GM10248 (cell line): ENCODE measurements around the gene ZBTB43.
"Not testable (repeated sequence)": the region's sequence is repeated elsewhere in the genome, so short reads cannot be mapped to it uniquely, and the experiment has no call there.

Source experiments
- CTCF ChIA-PET: fragments of 300-600 bp; sonication (Branson Sonifier 250); formaldehyde crosslinking; extraction: SDS; loops from one replicate; lab custom pipeline; 2021; ENCODE audit warnings: antibody characterized with exemption; lab: Yijun Ruan, JAX
- POLR2A ChIA-PET: fragments of 350-650 bp; sonication (Branson Sonifier 250); formaldehyde crosslinking; extraction: SDS; loops from one replicate; lab custom pipeline; 2020; ENCODE audit warnings: antibody characterized with exemption; lab: Yijun Ruan, JAX
- DNase-seq: peaks from one replicate; pipeline ENCODE4 v3.0.0; 2012; ENCODE audit errors: extremely low spot score
- TF ChIP-seq, protein P1 (sequence below): IDR thresholded peaks from 2 replicates; pipeline ENCODE4 v1.5.1; 2012; ENCODE audit warnings: mild to moderate bottlenecking, low read depth; ENCODE audit errors: extremely low read depth, missing control alignments, control extremely low read depth

Gene ZBTB43

DNA sequence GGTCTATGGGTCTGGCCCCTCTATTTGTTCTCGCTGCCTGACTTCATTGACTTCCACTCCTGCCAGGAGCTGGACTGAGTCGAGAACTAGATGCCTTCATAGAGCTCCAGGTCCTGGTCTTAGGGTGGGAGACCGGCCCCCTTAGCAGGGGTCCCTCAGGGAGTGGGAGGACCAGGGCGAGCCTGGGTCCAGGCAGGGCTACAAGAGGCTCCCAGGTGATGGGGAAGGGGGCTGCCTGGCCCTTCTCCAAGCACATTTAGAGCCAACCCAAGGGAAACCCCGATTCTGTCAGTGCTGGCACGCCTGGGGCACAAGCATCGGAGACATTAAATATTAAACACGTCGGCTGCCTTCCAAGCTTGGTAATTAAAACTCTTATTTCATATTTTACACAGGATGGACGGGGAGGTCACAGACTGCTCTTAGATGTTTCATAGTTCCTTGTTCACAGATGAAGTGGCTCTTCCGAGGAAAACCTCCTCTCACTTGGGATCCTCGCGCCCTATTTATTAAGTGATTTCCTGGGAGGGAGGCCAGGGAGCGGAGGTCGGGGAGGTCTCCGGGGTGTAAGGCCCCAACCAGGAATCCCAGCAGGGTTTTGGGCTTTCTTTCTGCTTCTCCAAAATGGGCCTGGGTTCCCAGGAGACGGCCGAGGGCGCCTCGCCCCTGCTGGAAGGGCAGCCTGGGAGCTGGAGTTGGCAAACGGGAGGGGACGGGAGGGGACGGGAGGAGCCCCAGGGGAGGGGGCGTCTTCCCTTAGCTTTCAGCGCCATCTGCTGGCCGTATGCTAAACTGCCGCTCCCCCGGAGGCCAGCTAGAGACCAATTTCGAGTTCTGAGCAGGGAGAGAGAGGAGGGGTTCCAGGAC is 23.4 kb upstream of the ZBTB43 start:
- CTCF ChIA-PET, result interaction anchor here (0.6 to 20.3 kb wide), 25 partner anchors 9 to 524 kb away, joined by 3 to 499 read pairs (median 4); no protein-coding TSS in a partner anchor
- DNase-seq, result peak; percentile 84
- POLR2A ChIA-PET, result interaction anchor here (0.7 kb wide), 1 partner anchor 88 kb away, joined by 3 read pairs; no protein-coding TSS in a partner anchor
- TF ChIP-seq, protein P1, sequence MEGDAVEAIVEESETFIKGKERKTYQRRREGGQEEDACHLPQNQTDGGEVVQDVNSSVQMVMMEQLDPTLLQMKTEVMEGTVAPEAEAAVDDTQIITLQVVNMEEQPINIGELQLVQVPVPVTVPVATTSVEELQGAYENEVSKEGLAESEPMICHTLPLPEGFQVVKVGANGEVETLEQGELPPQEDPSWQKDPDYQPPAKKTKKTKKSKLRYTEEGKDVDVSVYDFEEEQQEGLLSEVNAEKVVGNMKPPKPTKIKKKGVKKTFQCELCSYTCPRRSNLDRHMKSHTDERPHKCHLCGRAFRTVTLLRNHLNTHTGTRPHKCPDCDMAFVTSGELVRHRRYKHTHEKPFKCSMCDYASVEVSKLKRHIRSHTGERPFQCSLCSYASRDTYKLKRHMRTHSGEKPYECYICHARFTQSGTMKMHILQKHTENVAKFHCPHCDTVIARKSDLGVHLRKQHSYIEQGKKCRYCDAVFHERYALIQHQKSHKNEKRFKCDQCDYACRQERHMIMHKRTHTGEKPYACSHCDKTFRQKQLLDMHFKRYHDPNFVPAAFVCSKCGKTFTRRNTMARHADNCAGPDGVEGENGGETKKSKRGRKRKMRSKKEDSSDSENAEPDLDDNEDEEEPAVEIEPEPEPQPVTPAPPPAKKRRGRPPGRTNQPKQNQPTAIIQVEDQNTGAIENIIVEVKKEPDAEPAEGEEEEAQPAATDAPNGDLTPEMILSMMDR, result peak; percentile 97

DNA sequence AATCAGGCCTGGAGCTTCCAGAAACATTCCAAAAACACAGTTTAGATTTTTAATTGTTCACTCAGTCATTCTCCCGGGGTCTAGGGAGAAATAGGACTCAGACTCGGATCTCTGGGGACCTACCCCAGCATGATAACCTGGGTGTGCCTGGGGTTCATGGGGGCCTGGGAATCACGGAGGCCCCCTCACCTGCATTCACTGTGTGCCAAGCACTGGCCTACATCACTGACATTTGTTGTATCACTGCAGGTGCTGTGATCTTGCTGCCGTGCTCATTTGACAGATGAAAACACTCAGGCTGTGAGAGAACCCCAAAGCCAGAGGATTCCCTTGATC is 22.8 kb upstream of the ZBTB43 start:
- CTCF ChIA-PET, result interaction anchor here (0.6 to 20.3 kb wide), 22 partner anchors 9 to 525 kb away, joined by 3 to 499 read pairs (median 4); no protein-coding TSS in a partner anchor
- no peak for DNase-seq
- TF ChIP-seq, protein P1, result no peak
- POLR2A ChIA-PET, result no interaction called here

DNA sequence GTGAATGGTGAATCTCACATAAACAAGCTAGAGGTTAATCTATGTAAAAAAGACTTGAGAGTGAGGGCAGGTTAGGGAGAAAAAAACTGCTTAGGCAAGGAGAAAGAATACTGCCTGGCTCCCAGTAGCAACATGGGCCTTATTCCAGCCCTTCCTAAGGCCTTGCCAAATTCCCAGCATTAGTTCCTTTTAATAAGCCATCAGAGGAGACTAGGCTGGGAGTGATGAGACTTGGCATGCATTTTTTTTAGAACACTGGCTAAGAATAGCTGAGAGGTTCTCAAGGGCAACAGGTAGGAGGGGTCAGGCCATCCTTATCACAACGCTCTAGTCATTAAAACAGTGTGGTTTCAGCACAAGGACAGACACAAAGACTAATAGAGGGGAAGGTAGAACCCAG is 20.9 kb upstream of the ZBTB43 start:
- no peak for DNase-seq
- POLR2A ChIA-PET, result no interaction called here
- TF ChIP-seq, protein P1, result no peak
- CTCF ChIA-PET, result interaction anchor here (1.0 to 20.3 kb wide), 3 partner anchors 12 to 77 kb away, joined by 3 to 499 read pairs (median 3); no protein-coding TSS in a partner anchor

DNA sequence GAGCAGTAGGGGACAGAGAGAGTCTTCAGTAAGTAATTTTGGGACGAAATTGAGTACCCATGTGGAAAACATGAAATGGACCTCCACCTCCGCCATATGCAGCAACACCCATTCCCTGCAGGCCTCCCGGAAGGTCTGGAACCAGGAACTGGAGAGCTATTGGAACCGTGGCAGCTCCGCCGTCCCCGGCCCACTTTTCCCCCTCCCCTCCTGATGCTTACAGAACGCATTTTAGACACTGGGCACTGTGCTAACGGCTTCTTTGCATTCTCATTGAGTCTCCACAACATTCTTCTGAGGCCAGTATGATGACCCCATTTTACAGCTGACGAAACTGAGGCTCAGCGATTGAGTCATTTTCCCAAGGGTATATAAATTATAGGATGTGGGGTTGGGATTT is 20.4 kb upstream of the ZBTB43 start:
- POLR2A ChIA-PET, result no interaction called here
- CTCF ChIA-PET, result interaction anchor here (1.2 to 20.3 kb wide), 2 partner anchors 13 to 77 kb away, joined by 3 to 499 read pairs; no protein-coding TSS in a partner anchor
- TF ChIP-seq, protein P1, result no peak
- DNase-seq, result no peak

DNA sequence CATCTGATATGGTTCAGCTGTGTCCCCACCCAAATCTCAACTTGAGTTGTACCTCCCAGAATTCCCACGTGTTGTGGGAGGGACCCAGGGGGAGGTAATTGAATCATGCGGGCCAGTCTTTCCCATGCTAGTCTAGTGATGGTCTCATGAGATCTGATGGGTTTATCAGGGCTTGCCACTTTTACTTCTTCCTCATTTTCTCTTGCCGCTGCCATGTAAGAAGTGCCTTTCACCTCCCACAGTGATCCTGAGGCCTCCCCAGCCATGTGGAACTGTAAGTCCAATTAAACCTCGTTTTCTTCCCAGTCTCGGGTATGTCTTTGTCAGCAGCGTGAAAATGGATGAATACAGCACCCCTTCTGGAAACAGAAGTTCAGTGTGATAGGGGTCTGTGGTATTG is 20.0 kb upstream of the ZBTB43 start:
- POLR2A ChIA-PET, DNase-seq: not testable (repeated sequence)
- CTCF ChIA-PET, result interaction anchor here (20.3 kb wide), 1 partner anchor 78 kb away, joined by 499 read pairs; no protein-coding TSS in a partner anchor

DNA sequence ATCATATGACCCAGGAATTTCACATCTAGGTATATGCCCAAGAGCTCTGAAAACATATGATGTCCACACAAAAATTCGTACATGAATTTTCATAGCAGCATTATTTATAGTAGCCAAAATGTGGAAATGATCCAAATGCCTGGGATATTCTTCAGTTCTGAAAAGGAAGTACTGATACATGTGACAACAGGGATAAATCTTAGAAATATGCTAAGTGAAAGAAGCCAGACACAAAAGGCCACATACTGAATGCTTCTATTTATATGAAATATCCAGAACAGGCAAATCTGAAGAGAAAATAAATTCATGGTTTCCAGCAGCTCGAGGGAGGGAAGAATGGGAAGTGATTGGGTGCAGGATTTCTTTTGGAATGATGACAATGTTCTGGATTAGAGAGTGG is 16.8 kb upstream of the ZBTB43 start:
- DNase-seq, result no peak
- ChIA-PET POLR2A (no interaction called here), CTCF (interaction anchor here (1.3 to 7.0 kb wide), 3 partner anchors 8 to 83 kb away, joined by 4 to 63 read pairs (median 5); no protein-coding TSS in a partner anchor)
- TF ChIP-seq, protein P1, result no peak
